Vagina (tissue), 2 donors: ENCODE results near the gene RACK1.

Experiments
- POLR2A ChIP-seq, 2 donors: fragments of 450-650 bp; IDR thresholded peaks; one replicate each; pipeline ENCODE4 v1.6.1; 2017; ENCODE audit warnings: antibody characterized with exemption in 2 of 2, mild to moderate bottlenecking in 2 of 2, moderate library complexity in 2 of 2
- TF ChIP-seq, protein P1 (sequence below), 3 experiments: fragments of 450-650 bp in 2 of 3; fragments of 200-600 bp in 1 of 3; sonication (generic) in 1 of 3; IDR thresholded peaks; one replicate each; pipeline ENCODE4 v1.5.1; 2017 to 2019; ENCODE audit warnings: antibody characterized with exemption in 3 of 3, mild to moderate bottlenecking in 2 of 3, moderate library complexity in 2 of 3

DNA sequence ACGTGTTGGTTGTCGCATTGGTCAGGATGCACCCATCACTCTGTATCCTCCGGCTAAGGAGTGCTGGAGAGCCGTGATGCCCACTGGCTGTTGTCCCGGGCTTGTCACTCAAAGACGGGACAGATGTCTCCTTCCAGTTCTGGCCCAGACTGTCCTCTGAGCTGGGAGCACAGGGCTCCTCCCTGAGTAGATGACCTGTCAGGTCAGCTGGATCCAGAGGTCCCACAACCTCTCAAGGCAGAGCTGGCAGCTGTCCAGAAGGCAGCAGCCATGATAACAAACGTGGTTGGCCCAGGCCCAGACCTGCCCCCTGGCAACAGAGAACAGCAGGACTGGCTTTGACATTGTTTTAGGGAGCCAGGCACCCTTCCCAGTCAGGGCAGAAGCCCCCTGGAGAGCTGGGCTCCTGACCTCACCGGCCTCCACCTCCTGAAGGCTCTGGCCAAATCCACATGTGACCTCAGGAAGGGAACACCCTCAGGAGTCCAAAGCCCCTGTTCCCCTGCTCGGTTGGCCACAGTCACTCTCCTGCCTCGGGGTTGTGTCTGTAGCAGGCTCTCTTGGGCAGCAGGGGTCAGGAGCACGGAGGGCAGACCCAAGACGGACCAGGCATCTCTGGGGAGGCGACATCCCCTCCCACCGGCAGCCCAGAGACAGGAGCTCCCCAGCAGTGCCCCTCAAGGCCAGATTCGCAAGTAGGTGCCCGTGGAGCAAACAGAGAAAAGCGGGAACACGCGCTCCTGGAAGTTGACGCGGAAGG is 49.0 kb downstream of the RACK1 start:
- TF ChIP-seq, protein P1, sequence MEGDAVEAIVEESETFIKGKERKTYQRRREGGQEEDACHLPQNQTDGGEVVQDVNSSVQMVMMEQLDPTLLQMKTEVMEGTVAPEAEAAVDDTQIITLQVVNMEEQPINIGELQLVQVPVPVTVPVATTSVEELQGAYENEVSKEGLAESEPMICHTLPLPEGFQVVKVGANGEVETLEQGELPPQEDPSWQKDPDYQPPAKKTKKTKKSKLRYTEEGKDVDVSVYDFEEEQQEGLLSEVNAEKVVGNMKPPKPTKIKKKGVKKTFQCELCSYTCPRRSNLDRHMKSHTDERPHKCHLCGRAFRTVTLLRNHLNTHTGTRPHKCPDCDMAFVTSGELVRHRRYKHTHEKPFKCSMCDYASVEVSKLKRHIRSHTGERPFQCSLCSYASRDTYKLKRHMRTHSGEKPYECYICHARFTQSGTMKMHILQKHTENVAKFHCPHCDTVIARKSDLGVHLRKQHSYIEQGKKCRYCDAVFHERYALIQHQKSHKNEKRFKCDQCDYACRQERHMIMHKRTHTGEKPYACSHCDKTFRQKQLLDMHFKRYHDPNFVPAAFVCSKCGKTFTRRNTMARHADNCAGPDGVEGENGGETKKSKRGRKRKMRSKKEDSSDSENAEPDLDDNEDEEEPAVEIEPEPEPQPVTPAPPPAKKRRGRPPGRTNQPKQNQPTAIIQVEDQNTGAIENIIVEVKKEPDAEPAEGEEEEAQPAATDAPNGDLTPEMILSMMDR (IDR thresholded peaks at IDR 0.05), result no peak
- TF ChIP-seq POLR2A (IDR thresholded peaks at IDR 0.05), result no peak
